Tibial nerve (tissue), 4 donors: ENCODE measurements around the gene BCR.

Experiments
- EP300 ChIP-seq, 2 donors: sonication (generic); formaldehyde crosslinking; IDR thresholded peaks; one replicate each; pipeline ENCODE4 v1.6.1; 2017; ENCODE audit warnings: antibody characterized with exemption in 2 of 2, mild to moderate bottlenecking in 1 of 2
- TF ChIP-seq, protein P1 (sequence below), 5 experiments: fragments of 200-600 bp in 3 of 5; fragments of 450-650 bp in 2 of 5; sonication (generic) in 3 of 5; IDR thresholded peaks; one replicate each; pipeline ENCODE4 v1.5.1; 2016 to 2019; ENCODE audit warnings: antibody characterized with exemption in 5 of 5, mild to moderate bottlenecking in 3 of 5, moderate library complexity in 2 of 5

DNA sequence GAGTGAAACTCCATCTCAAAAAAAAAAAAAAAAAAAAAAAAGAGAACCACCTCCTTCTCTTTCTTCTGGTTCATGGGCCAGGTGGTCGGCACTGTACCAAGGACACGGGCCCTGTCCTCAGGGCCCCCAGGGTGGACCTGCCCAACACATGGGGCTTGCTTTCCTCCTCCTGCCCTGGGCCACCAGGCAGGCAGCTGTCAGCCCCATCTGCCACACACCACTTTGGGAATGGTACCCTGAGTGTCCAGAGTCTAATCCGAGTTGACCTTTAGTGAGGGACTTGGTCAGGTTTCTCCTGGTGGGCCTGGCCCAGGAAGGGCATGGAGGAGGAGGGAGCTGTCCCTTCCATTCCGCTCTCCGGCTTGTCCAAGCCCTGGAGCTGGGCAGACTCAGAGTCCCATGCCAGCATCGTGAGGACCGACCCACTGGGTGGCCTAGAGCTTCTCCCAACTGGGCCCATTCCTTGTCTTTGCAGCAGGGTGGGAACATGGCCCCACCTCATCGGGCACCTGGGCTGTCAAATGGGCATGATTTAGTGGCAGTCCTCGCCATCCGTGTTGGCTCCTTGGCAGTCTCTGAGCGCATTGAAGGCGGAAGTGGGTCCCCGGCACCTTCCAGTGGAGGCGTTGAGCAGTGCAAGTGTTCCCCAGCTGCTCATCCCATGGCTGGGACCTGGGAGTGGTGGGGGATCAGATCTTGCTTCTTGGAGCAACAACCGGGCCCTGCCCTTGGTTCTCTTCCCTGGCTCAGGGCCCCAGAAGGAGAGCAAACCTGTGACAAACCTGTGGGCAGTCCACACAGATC, 94.8 kb downstream of the BCR start:
- TF ChIP-seq, protein P1, sequence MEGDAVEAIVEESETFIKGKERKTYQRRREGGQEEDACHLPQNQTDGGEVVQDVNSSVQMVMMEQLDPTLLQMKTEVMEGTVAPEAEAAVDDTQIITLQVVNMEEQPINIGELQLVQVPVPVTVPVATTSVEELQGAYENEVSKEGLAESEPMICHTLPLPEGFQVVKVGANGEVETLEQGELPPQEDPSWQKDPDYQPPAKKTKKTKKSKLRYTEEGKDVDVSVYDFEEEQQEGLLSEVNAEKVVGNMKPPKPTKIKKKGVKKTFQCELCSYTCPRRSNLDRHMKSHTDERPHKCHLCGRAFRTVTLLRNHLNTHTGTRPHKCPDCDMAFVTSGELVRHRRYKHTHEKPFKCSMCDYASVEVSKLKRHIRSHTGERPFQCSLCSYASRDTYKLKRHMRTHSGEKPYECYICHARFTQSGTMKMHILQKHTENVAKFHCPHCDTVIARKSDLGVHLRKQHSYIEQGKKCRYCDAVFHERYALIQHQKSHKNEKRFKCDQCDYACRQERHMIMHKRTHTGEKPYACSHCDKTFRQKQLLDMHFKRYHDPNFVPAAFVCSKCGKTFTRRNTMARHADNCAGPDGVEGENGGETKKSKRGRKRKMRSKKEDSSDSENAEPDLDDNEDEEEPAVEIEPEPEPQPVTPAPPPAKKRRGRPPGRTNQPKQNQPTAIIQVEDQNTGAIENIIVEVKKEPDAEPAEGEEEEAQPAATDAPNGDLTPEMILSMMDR (IDR thresholded peaks at IDR 0.05): no peak
- TF ChIP-seq EP300 (IDR thresholded peaks at IDR 0.05): no peak
